ENCODE measurements around the gene POLR3G.

DNA sequence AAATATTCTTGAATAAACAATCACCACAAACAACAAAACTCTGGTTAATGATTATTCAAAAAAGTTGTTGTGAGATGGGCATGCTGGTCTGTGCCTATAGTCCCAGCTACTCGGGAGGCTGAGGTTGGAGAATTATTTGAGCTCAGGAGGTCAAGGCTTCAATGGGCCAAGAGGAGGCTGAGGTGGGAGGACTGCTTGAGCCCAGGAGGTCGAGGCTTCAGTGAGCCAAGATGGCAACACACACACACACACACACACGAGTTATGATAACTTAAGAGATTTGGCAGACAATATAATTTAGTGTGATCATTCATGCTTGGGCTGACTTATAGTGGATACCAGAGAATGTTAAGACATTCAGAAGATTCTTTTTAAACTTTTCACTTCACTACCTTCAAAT lies 39.9 kb downstream of the POLR3G start:
- TF ChIP-seq POLR2A (IDR thresholded peaks at IDR 0.05), result no peak
- no peak for TF ChIP-seq CTCF (IDR thresholded peaks at IDR 0.05)

All from right lobe of liver (tissue), 4 donors.